H1 (cell line): ENCODE results near the gene MED12L. TPM values are rescaled to one million over a fixed set of nuclear protein-coding genes. Genes with fewer than 3 reads are reported as not detected.

Source experiments
- EGR1 ChIP-seq: IDR thresholded peaks from 2 replicates; pipeline ENCODE4 v1.6.1; 2011; ENCODE audit warnings: low read depth, low read length, borderline replicate concordance
- GTF2F1 ChIP-seq: IDR thresholded peaks from 2 replicates; pipeline ENCODE4 v1.6.1; 2012; ENCODE audit warnings: low read depth, low read length, improper control_type of control experiment, borderline replicate concordance
- HDAC2 ChIP-seq, 2 experiments: fragments of 300-600 bp in 1 of 2; sonication (generic) in 1 of 2; IDR thresholded peaks; 2 replicates each; pipeline ENCODE4 v1.6.1; 2011 to 2012; ENCODE audit warnings: low read depth in 2 of 2, low read length in 2 of 2, mild to moderate bottlenecking in 2 of 2, moderate library complexity in 2 of 2, borderline replicate concordance in 1 of 2, inconsistent platforms in 1 of 2
- KDM1A ChIP-seq: fragments of 200-600, 300-600 bp; sonication (generic); IDR thresholded peaks from 2 replicates; pipeline ENCODE4 v1.7.1; 2016; ENCODE audit warnings: mild to moderate bottlenecking, low read length, borderline replicate concordance
- NANOG ChIP-seq: IDR thresholded peaks from 2 replicates; pipeline ENCODE4 v1.6.1; 2011; ENCODE audit warnings: low read length, low read depth, mild to moderate bottlenecking, inconsistent platforms; ENCODE audit not compliant: insufficient read depth, poor library complexity, severe bottlenecking
- POLR2AphosphoS5 ChIP-seq: IDR thresholded peaks from 2 replicates; pipeline ENCODE4 v1.6.1; 2011; ENCODE audit warnings: low read depth, low read length
- TAF1 ChIP-seq: IDR thresholded peaks from 2 replicates; pipeline ENCODE4 v1.6.1; 2011; ENCODE audit warnings: mild to moderate bottlenecking, low read depth, low read length
- TAF7 ChIP-seq: optimal IDR thresholded peaks from 2 replicates; pipeline ENCODE3; 2011; ENCODE audit warnings: low read depth, mild to moderate bottlenecking, inconsistent platforms, low read length, moderate library complexity, borderline replicate concordance
- TCF12 ChIP-seq: IDR thresholded peaks from 2 replicates; pipeline ENCODE4 v1.6.1; 2011; ENCODE audit warnings: low read depth, mild to moderate bottlenecking, low read length
- polyA plus RNA-seq, 7 experiments: library from polyadenylated mRNA; depleted of rRNA in 3 of 7; stranded (reverse) in 5 of 7; unstranded in 2 of 7; fragments of >200 nt in 5 of 7; fragments of 200-250 nt in 2 of 7; gene quantifications; 1 replicate in 5 of 7; 2 replicates in 1 of 7; 4 replicates in 1 of 7; pipeline versions ENCODE4 v1.2.1 to v1.2.3, GENCODE V29; 2011 to 2013; ENCODE audit warnings: missing spikeins in 2 of 7, mixed read lengths in 2 of 7
- total RNA-seq: library from RNA; stranded (reverse); fragmentation: NEBNext Ultra II Directional; extraction: Animal tissue kit (Norgen Biotek cat#: 25700); gene quantifications from 2 replicates; pipeline ENCODE4 v1.2.1, GENCODE V29; 2021

Gene MED12L
- total and polyA plus RNA-seq, 2 of the 8 experiments (the other 6 are each of a cell fraction or from before 2014, with no cell fraction given) = 3.6 to 26.2 TPM

DNA sequence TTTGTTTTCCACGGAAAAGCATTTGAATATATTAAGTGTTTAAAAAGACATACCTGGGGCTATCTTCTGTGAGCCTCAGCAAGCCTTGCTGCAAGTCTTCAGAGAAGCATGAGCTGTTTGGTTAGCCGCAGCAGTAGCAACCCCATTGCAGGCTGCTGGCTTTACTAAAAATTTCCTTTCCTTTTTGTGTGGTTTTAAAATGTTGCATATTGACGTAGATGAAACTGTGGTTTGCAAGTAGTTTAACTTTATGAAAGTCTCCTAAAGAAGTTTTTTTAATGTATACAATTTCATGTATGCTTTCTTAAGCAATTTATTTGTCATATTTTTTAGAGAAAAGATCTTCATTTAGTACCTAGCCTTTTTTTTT, 117.6 kb downstream of the MED12L start, which contains the start of gene GPR171 (continued):
- TF ChIP-seq TAF7 = no peak
- TF ChIP-seq KDM1A = no peak
- no peak for TF ChIP-seq NANOG
- no peak for TF ChIP-seq TAF1
- no peak for TF ChIP-seq POLR2AphosphoS5
- no peak for TF ChIP-seq GTF2F1
- TF ChIP-seq HDAC2 (IDR thresholded peaks at IDR 0.05; ENCODE audit: borderline replicate concordance in 1 of 2, low read depth in 2 of 2, low read length in 2 of 2) = no peak
- TF ChIP-seq EGR1 = no peak
- no peak for TF ChIP-seq TCF12
